AML-193 (cell line): ENCODE measurements around the gene SPTBN4.
"Not testable (repeated sequence)": the region's sequence is repeated elsewhere in the genome, so short reads cannot be mapped to it uniquely, and the experiment has no call there.

Experiments
- DNase-seq, 2 experiments: peaks; one replicate each; lab custom pipeline; 2025; lab: John Stamatoyannopoulos, UW

Gene SPTBN4

GRCh38 chr19:40441719-40442253 is 25.0 kb upstream of the SPTBN4 start:
- no peak for DNase-seq

- DNase-seq, result no peak
These were observed 24.3 kb upstream of the SPTBN4 start for GRCh38 chr19:40442328-40443130.

- DNase-seq, result peak; percentile 98
These were observed 23.4 kb upstream of the SPTBN4 start for GRCh38 chr19:40443131-40443999.

- peak; percentile 87 to 91 for DNase-seq
These were observed 22.6 kb upstream of the SPTBN4 start, which contains the start of gene SERTAD3 for GRCh38 chr19:40444000-40444824. SERTAD3 (minus strand) TSS chr19:40444335; CDS start chr19:40442080, 2,255 bp downstream.

GRCh38 chr19:40444825-40445312 is 21.9 kb upstream of the SPTBN4 start:
- no peak for DNase-seq

- no peak for DNase-seq
These were observed 21.0 kb upstream of the SPTBN4 start for GRCh38 chr19:40445780-40446262.

- no peak for DNase-seq
These were observed 20.5 kb upstream of the SPTBN4 start for GRCh38 chr19:40446263-40446784.

GRCh38 chr19:40449506-40449905 is 17.3 kb upstream of the SPTBN4 start:
- DNase-seq, result no peak

GRCh38 chr19:40450664-40451063 is 16.1 kb upstream of the SPTBN4 start:
- DNase-seq, result no peak

GRCh38 chr19:40452016-40452415 is 14.8 kb upstream of the SPTBN4 start:
- DNase-seq, result no peak

GRCh38 chr19:40453151-40453735 is 13.6 kb upstream of the SPTBN4 start:
- DNase-seq, result no peak

GRCh38 chr19:40453943-40454342 is 12.9 kb upstream of the SPTBN4 start:
- not testable (repeated sequence) for DNase-seq

- DNase-seq, result no peak
These were observed 9.8 kb upstream of the SPTBN4 start for GRCh38 chr19:40457048-40457447.

- no peak for DNase-seq
These were observed 8.7 kb upstream of the SPTBN4 start for GRCh38 chr19:40457953-40458596.

- DNase-seq, result no peak
These were observed 8.2 kb upstream of the SPTBN4 start for GRCh38 chr19:40458597-40458974.

GRCh38 chr19:40460185-40460584 is 6.6 kb upstream of the SPTBN4 start:
- no peak for DNase-seq

- peak; percentile 26 to 27 for DNase-seq
These were observed 5.1 kb upstream of the SPTBN4 start for GRCh38 chr19:40461669-40462221.

GRCh38 chr19:40463587-40464037 is 3.2 kb upstream of the SPTBN4 start:
- not testable (repeated sequence) for DNase-seq

GRCh38 chr19:40464059-40465024 is 2.5 kb upstream of the SPTBN4 start:
- DNase-seq, result peak; percentile 39 to 53
